ENCODE results near the gene PRRC2A. TPM values are rescaled to one million over a fixed set of nuclear protein-coding genes. Genes with fewer than 3 reads are reported as not detected.

PRRC2A gene
- total RNA-seq, 2 experiments from 2014 or later = 156 to 355 TPM

DNA sequence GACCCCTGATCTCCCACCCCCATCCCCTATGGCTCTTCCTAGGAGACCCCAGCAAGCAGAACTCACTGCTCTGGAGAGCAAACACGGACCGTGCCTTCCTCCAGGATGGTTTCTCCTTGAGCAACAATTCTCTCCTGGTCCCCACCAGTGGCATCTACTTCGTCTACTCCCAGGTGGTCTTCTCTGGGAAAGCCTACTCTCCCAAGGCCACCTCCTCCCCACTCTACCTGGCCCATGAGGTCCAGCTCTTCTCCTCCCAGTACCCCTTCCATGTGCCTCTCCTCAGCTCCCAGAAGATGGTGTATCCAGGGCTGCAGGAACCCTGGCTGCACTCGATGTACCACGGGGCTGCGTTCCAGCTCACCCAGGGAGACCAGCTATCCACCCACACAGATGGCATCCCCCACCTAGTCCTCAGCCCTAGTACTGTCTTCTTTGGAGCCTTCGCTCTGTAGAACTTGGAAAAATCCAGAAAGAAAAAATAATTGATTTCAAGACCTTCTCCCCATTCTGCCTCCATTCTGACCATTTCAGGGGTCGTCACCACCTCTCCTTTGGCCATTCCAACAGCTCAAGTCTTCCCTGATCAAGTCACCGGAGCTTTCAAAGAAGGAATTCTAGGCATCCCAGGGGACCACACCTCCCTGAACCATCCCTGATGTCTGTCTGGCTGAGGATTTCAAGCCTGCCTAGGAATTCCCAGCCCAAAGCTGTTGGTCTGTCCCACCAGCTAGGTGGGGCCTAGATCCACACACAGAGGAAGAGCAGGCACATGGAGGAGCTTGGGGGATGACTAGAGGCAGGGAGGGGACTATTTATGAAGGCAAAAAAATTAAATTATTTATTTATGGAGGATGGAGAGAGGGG lies 47.0 kb upstream of the PRRC2A start:
- H3K36me3 ChIP-seq (ENCODE audit: insufficient read depth, low read length) = peaks cover 8% of the 10 kb centered on the region; the same call in 1 of the 2 replicates
- no peaks in the 10 kb centered on the region for H4K20me1 ChIP-seq (ENCODE audit: insufficient read depth, low read length)
- TF ChIP-seq, protein P1, sequence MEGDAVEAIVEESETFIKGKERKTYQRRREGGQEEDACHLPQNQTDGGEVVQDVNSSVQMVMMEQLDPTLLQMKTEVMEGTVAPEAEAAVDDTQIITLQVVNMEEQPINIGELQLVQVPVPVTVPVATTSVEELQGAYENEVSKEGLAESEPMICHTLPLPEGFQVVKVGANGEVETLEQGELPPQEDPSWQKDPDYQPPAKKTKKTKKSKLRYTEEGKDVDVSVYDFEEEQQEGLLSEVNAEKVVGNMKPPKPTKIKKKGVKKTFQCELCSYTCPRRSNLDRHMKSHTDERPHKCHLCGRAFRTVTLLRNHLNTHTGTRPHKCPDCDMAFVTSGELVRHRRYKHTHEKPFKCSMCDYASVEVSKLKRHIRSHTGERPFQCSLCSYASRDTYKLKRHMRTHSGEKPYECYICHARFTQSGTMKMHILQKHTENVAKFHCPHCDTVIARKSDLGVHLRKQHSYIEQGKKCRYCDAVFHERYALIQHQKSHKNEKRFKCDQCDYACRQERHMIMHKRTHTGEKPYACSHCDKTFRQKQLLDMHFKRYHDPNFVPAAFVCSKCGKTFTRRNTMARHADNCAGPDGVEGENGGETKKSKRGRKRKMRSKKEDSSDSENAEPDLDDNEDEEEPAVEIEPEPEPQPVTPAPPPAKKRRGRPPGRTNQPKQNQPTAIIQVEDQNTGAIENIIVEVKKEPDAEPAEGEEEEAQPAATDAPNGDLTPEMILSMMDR (conservative IDR thresholded peaks at IDR 0.05; ENCODE audit: low read length) = no peak
- TF ChIP-seq EZH2phosphoT487 (IDR thresholded peaks at IDR 0.05; ENCODE audit: borderline replicate concordance, low read depth, low read length) = no peak
- H3K4me2 ChIP-seq (ENCODE audit: low read length) = peak overlapping the region; percentile 82; the same call in 1 of the 2 replicates
- H2AFZ ChIP-seq (ENCODE audit: low read length) = no peak overlapping the region
- H3K9me2 ChIP-seq (ENCODE audit: insufficient read depth, low read length) = no peaks in the 10 kb centered on the region
- BruUV-seq (replicated peaks) = no TSS peak
- peaks cover 96% of the 10 kb centered on the region for H3K4me1 ChIP-seq (ENCODE audit: insufficient read depth, low read length, poor library complexity, severe bottlenecking)
- H3K27ac ChIP-seq (ENCODE audit: low read depth, low read length, poor library complexity, severe bottlenecking) = no peak overlapping the region
- POLR2A ChIA-PET = interaction anchor here (0.6 to 2.1 kb wide), 3 partner anchors 11 to 23 kb away, joined by 3 to 10 read pairs (median 3); partner anchors contain the start of gene LST1
- no peak overlapping the region for H3K4me3 ChIP-seq (ENCODE audit: low read depth, low read length, poor library complexity, severe bottlenecking)
- no peak for DNase-seq (ENCODE audit: low spot score)
- intact Hi-C loops (cut with micrococcal nuclease; ENCODE audit: unreplicated experiment) = no loop called here
- H3K9me3 ChIP-seq (ENCODE audit: low read length) = no peaks in the 10 kb centered on the region
- H3K79me2 ChIP-seq (ENCODE audit: insufficient read depth, low read depth, low read length) = peaks cover 14% of the 10 kb centered on the region; the same call in 1 of the 2 replicates
- CTCF ChIA-PET (ENCODE audit: unreplicated experiment) = interaction anchor here (0.5 to 1.0 kb wide), 4 partner anchors 11 to 17 kb away, joined by 3 to 4 read pairs (median 3); no protein-coding TSS in a partner anchor

DNA sequence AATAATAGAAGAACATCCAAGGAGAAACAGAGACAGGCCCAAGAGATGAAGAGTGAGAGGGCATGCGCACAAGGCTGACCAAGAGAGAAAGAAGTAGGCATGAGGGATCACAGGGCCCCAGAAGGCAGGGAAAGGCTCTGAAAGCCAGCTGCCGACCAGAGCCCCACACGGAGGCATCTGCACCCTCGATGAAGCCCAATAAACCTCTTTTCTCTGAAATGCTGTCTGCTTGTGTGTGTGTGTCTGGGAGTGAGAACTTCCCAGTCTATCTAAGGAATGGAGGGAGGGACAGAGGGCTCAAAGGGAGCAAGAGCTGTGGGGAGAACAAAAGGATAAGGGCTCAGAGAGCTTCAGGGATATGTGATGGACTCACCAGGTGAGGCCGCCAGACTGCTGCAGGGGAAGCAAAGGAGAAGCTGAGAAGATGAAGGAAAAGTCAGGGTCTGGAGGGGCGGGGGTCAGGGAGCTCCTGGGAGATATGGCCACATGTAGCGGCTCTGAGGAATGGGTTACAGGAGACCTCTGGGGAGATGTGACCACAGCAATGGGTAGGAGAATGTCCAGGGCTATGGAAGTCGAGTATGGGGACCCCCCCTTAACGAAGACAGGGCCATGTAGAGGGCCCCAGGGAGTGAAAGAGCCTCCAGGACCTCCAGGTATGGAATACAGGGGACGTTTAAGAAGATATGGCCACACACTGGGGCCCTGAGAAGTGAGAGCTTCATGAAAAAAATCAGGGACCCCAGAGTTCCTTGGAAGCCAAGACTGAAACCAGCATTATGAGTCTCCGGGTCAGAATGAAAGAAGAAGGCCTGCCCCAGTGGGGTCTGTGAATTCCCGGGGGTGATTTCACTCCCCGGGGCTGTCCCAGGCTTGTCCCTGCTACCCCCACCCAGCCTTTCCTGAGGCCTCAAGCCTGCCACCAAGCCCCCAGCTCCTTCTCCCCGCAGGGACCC lies 46.1 kb upstream of the PRRC2A start:
- ChIA-PET POLR2A (interaction anchor here (0.6 to 2.1 kb wide), 12 partner anchors 9 to 458 kb away, joined by 3 to 10 read pairs (median 5); partner anchors contain the start of genes DDX39B and LST1), CTCF (ENCODE audit: unreplicated experiment) (interaction anchor here (0.6 to 1.3 kb wide), 6 partner anchors 8 to 23 kb away, joined by 3 to 5 read pairs (median 4); partner anchors contain the start of gene NCR3)
- peaks cover 14% of the 10 kb centered on the region; the same call in 1 of the 2 replicates for H3K79me2 ChIP-seq (ENCODE audit: insufficient read depth, low read depth, low read length)
- H3K27ac ChIP-seq (ENCODE audit: low read depth, low read length, poor library complexity, severe bottlenecking) = peak overlapping the region; percentile 1
- peaks cover 88% of the 10 kb centered on the region for H3K4me1 ChIP-seq (ENCODE audit: insufficient read depth, low read length, poor library complexity, severe bottlenecking)
- H2AFZ ChIP-seq (ENCODE audit: low read length) = peak overlapping the region; percentile 57; the same call in 1 of the 2 replicates
- TF ChIP-seq, protein P1 (conservative IDR thresholded peaks at IDR 0.05; ENCODE audit: low read length) = peak; percentile 64
- no peak for TF ChIP-seq EZH2phosphoT487 (IDR thresholded peaks at IDR 0.05; ENCODE audit: borderline replicate concordance, low read depth, low read length)
- peaks cover 11% of the 10 kb centered on the region; the same call in 1 of the 2 replicates for H3K36me3 ChIP-seq (ENCODE audit: insufficient read depth, low read length)
- BruUV-seq (replicated peaks) = no TSS peak
- H3K9me2 ChIP-seq (ENCODE audit: insufficient read depth, low read length) = no peaks in the 10 kb centered on the region
- no peaks in the 10 kb centered on the region for H4K20me1 ChIP-seq (ENCODE audit: insufficient read depth, low read length)
- no peak for DNase-seq (ENCODE audit: low spot score)
- peak overlapping the region; percentile 86 for H3K4me2 ChIP-seq (ENCODE audit: low read length)
- H3K4me3 ChIP-seq (ENCODE audit: low read depth, low read length, poor library complexity, severe bottlenecking) = peak overlapping the region; percentile 69
- intact Hi-C loops (cut with micrococcal nuclease; ENCODE audit: unreplicated experiment) = no loop called here
- H3K9me3 ChIP-seq (ENCODE audit: low read length) = no peaks in the 10 kb centered on the region

Data from OCI-LY7 (cell line).